AG09309 (cell line): ENCODE results near the gene TRIM45.

Experiments used
- DNase-seq: peaks from one replicate; pipeline ENCODE4 v3.0.0-alpha.2; 2010; ENCODE audit warnings: low read depth
- H3K4me3 ChIP-seq: 2 replicates; pipeline ENCODE4 v1.5.1; 2011; ENCODE audit warnings: mild to moderate bottlenecking, low read depth, low read length, moderate library complexity; ENCODE audit not compliant: control insufficient read depth
- CTCF ChIP-seq: IDR thresholded peaks from 2 replicates; pipeline ENCODE4 v1.5.1; 2011; ENCODE audit warnings: mild to moderate bottlenecking, low read depth, low read length, inconsistent platforms; ENCODE audit not compliant: insufficient read depth, control insufficient read depth; ENCODE audit errors: missing control alignments

TRIM45 gene

GRCh38 chr1:117143871-117144270 lies 22.3 kb upstream of the TRIM45 start:
- TF ChIP-seq CTCF = no peak
- no peak for DNase-seq
- H3K4me3 ChIP-seq = no peak overlapping the region

- no peak overlapping the region for H3K4me3 ChIP-seq
- no peak for DNase-seq
- no peak for TF ChIP-seq CTCF
These were observed 21.6 kb upstream of the TRIM45 start for GRCh38 chr1:117143172-117143571.

GRCh38 chr1:117142200-117142599 lies 20.7 kb upstream of the TRIM45 start:
- DNase-seq = peak; percentile 32
- TF ChIP-seq CTCF = no peak
- no peak overlapping the region for H3K4me3 ChIP-seq

- TF ChIP-seq CTCF = no peak
- H3K4me3 ChIP-seq = no peak overlapping the region
- no peak for DNase-seq
These were observed 17.0 kb upstream of the TRIM45 start for GRCh38 chr1:117138561-117138960.

GRCh38 chr1:117138106-117138505 lies 16.6 kb upstream of the TRIM45 start:
- DNase-seq = no peak
- H3K4me3 ChIP-seq = no peak overlapping the region
- no peak for TF ChIP-seq CTCF

GRCh38 chr1:117137281-117137855 lies 15.8 kb upstream of the TRIM45 start:
- DNase-seq = no peak
- no peak overlapping the region for H3K4me3 ChIP-seq
- TF ChIP-seq CTCF = no peak

- DNase-seq = no peak
- H3K4me3 ChIP-seq = no peak overlapping the region
- TF ChIP-seq CTCF = no peak
These were observed 15.2 kb upstream of the TRIM45 start for GRCh38 chr1:117136749-117137148.
